ENCODE measurements around the gene ST6GALNAC4.
A peak's percentile ranks its signal among the peaks of the same experiment; 100 is the strongest.

Gene ST6GALNAC4

DNA sequence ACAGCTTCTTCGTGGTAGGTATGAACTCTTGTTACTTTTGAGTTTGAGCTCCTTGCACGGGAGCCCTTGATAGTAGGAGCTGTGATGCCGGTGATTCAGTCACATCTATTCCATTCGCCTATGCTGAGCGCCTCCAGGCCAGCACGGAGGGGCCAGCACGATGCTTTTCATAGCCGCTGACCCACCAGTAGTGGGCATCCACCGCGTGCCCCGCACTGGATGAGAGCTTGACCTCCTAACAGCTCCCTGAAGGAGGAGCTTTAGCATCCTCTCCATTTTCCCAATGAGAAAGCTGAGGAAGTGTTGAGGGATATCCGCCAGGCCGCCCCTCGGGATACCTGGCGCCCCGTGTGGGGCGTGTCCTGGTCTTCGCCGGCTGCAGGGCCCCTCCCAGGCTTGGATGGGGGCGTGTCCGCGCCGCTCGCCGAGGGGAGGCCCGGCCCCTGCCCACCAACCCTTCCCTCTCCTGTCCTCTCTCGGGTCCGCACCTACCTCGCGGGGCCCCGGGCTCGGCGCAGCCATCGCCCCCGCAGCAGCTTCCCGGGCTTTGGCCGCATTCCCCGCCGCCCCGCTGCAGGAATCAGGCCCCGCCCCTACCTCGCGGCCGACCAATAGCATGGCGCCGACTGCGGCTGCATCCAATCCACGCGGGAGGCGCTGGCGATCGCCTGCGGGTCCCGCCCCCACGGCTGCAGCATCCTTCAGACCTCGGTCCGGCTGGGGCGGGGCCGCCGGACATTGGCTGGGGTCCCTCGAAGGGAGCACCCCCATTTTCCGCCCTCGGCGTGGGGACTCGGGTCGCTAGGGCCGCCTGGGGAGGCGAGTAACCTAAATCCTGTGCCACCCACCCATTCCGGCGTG is 13.6 kb upstream of the ST6GALNAC4 start, which contains the start of gene PIP5KL1:
Gene PIP5KL1, minus strand, starts transcription at position 547 of the 861 bp plus-strand sequence. Its CDS starts 25 bp downstream, at position 522.
- peak within 1 kb of the TSS; percentile 54 for H3K4me3 ChIP-seq (ENCODE audit: low read length)
- H2AFZ ChIP-seq (ENCODE audit: low read depth, low read length) = peak within 1 kb of the TSS; percentile 70
- peaks cover 34% of the 10 kb centered on the region for H3K27me3 ChIP-seq (ENCODE audit: insufficient read depth, low read length)

DNA sequence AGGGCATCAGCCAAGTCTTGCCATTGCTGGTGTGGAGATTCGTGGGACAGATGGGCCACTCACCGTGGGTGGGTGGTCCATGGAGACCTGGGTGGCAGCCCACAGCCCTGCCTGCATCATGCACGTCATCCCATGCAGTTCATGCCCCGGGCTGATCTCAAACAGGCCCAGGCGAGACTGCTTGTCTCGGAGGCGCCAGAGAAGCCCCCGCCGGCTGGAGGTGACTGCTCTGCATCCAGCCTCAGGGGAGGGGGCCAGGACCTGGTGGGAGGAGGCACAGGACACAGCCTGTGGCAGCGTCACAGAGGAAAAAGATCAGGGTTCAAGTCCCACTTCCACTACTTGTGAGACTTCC is 12.8 kb upstream of the ST6GALNAC4 start:
- Histone ChIP-seq H3K36me3 (ENCODE audit: insufficient read depth, low read length) (no peaks in the 10 kb centered on the region), H3K4me1 (ENCODE audit: insufficient read depth, low read length) (peaks cover 17% of the 10 kb centered on the region), H3K4me3 (ENCODE audit: low read length) (no peak overlapping the region), H3K9me3 (ENCODE audit: low read length) (no peaks in the 10 kb centered on the region), H3K27me3 (ENCODE audit: insufficient read depth, low read length) (peaks cover 40% of the 10 kb centered on the region), H2AFZ (ENCODE audit: low read depth, low read length) (no peak overlapping the region)

More for the DNA sequence above, 13.6 kb upstream of the ST6GALNAC4 start, which contains the start of gene PIP5KL1:
- Histone ChIP-seq H3K36me3 (ENCODE audit: insufficient read depth, low read length) (peaks cover 4% of the 10 kb centered on the region), H3K4me1 (ENCODE audit: insufficient read depth, low read length) (peaks cover 18% of the 10 kb centered on the region), H3K9me3 (ENCODE audit: low read length) (no peaks in the 10 kb centered on the region)

DNA sequence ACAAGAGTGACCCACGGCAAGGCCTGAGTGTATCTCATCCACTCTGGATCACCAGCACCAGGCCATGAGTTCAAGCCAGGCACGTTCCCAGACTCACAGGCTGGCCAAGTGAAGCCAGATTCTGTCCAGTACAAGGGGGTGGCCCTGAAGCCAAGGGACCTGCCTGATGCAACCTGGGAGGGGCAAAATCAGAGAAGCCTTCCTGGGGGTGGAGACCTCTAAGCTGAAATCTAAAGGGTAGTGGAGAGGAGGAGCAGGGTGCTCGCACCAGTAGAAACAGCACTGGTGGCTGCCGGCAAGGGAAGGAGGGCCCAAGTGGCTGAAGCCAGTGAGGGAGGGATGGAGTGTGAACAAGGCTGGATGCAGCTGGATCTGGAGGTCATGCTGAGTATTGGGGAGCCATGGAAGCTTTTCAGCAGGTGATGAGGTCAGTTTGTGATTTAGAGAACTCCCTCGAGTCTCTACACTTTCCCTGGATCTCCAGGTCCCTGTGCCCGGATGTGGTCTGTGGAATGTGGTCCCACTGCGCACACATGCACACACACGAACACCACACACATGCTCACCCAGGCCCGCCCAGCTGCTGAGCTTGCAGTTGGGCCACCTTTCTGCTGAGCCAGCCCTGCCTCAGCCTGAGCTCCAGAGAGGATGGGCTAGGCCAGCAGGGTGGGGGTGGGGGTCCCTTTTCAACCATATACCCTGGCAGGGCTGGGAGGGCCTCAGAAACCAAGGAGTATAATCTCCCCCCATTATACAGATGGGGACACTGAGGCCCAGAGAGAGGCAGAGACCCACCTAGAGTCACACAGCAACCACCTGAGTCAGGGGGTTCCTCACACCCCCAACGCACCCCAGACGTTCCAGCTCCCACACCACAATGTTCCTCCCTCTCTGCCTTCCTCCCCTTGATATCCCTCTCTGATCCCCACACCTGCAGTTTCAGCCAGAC is 12.1 kb upstream of the ST6GALNAC4 start:
- Histone ChIP-seq H3K27me3 (ENCODE audit: insufficient read depth, low read length) (peaks cover 40% of the 10 kb centered on the region), H3K4me1 (ENCODE audit: insufficient read depth, low read length) (peaks cover 17% of the 10 kb centered on the region), H3K4me3 (ENCODE audit: low read length) (no peak overlapping the region), H3K9me3 (ENCODE audit: low read length) (no peaks in the 10 kb centered on the region), H3K36me3 (ENCODE audit: insufficient read depth, low read length) (no peaks in the 10 kb centered on the region), H2AFZ (ENCODE audit: low read depth, low read length) (no peak overlapping the region)

DNA sequence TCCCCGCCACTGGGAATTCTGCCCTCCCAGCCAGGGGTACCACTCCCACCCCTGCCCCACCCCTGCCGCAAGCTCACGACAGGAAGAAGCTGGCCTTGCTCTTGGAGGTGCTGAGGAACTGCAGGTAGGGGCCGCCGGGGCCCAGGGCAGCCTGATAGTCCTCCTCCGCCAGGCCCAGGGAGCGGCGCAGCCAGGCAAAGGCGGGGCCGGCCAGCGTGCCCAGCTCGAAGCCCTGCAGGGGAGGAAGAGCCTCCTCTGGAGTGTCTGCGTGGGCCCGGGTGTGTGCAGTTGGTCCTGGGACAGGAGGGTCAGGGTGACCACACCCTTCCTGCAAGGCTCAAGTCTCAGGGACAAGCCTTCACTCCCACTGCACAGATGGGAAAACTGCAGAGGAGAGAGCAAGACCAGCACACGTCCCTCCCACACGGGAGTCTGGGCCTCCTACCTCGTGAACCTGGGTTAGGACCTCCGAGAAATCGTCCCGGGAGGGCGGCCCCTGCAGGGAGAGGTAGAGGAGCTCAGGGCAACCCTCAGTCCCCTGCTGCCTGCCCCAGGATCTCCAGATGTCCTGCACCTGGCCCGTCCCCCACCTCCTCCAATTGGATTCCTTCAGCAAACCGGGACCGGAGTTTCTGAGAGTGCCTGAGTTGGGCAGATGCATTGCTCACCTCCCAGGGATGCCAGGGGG is 11.3 kb upstream of the ST6GALNAC4 start:
- Histone ChIP-seq H3K4me3 (ENCODE audit: low read length) (no peak overlapping the region), H3K4me1 (ENCODE audit: insufficient read depth, low read length) (peaks cover 17% of the 10 kb centered on the region), H3K9me3 (ENCODE audit: low read length) (no peaks in the 10 kb centered on the region), H3K36me3 (ENCODE audit: insufficient read depth, low read length) (no peaks in the 10 kb centered on the region), H2AFZ (ENCODE audit: low read depth, low read length) (no peak overlapping the region), H3K27me3 (ENCODE audit: insufficient read depth, low read length) (peaks cover 42% of the 10 kb centered on the region)

DNA sequence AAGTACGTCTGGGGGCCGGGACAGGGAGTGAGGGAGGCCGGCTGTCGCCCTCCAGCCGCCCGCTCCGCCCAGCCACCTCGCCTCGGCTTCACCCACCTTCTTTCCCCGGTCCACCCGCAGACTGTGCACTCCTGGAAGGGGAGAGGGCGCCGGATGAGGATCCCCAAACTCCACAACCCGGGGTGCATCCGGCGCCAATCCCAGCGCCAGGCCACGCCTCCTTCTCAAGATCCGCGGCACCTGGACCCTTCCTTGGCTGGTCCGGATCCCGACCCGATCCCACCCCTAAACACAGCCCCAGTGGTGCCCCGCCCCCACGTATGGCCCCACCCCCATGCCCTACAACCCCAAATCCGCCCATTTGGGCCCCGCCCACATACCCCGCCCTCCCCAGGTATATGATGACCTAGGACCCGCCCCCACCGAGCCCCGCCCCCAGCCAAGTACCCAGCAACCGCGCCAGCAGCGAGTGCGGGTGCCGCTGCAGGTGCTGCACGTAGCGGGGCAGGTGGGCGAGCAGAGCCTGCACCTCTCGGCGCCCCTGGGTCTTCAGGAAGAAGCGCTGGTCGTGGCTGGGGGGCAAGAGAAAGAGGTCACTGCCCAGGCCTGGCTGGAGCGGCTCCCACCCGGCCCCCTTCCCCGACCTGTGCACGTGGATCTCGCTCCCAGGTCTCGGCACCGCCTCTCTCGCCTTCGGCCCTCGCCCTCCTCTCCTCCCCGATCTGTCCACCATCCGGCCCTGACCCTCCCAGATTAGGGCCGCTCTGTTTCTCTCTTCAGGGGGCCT is 10.6 kb upstream of the ST6GALNAC4 start:
- Histone ChIP-seq H3K9me3 (ENCODE audit: low read length) (no peaks in the 10 kb centered on the region), H2AFZ (ENCODE audit: low read depth, low read length) (no peak overlapping the region), H3K4me3 (ENCODE audit: low read length) (no peak overlapping the region), H3K4me1 (ENCODE audit: insufficient read depth, low read length) (peaks cover 17% of the 10 kb centered on the region), H3K36me3 (ENCODE audit: insufficient read depth, low read length) (no peaks in the 10 kb centered on the region), H3K27me3 (ENCODE audit: insufficient read depth, low read length) (peaks cover 42% of the 10 kb centered on the region)

DNA sequence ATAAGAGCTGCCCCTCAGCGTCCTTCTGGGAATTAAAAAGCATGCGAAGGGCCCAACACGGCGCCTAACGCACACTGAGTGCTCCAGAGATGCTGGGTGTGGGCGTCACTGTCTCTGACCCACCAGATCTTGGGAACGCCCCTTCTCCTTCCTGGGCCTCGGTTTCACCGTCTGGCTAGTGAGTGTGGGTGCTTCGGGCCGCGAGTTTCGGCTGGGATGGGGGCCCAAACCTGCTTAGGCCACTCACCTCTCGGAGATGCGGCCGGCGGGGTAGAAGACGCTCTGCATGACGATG is 10.0 kb upstream of the ST6GALNAC4 start:
- H2AFZ ChIP-seq (ENCODE audit: low read depth, low read length) = no peak overlapping the region
- H3K27me3 ChIP-seq (ENCODE audit: insufficient read depth, low read length) = peaks cover 42% of the 10 kb centered on the region
- H3K4me3 ChIP-seq (ENCODE audit: low read length) = no peak overlapping the region
- no peaks in the 10 kb centered on the region for H3K36me3 ChIP-seq (ENCODE audit: insufficient read depth, low read length)
- H3K4me1 ChIP-seq (ENCODE audit: insufficient read depth, low read length) = peaks cover 17% of the 10 kb centered on the region
- no peaks in the 10 kb centered on the region for H3K9me3 ChIP-seq (ENCODE audit: low read length)

DNA sequence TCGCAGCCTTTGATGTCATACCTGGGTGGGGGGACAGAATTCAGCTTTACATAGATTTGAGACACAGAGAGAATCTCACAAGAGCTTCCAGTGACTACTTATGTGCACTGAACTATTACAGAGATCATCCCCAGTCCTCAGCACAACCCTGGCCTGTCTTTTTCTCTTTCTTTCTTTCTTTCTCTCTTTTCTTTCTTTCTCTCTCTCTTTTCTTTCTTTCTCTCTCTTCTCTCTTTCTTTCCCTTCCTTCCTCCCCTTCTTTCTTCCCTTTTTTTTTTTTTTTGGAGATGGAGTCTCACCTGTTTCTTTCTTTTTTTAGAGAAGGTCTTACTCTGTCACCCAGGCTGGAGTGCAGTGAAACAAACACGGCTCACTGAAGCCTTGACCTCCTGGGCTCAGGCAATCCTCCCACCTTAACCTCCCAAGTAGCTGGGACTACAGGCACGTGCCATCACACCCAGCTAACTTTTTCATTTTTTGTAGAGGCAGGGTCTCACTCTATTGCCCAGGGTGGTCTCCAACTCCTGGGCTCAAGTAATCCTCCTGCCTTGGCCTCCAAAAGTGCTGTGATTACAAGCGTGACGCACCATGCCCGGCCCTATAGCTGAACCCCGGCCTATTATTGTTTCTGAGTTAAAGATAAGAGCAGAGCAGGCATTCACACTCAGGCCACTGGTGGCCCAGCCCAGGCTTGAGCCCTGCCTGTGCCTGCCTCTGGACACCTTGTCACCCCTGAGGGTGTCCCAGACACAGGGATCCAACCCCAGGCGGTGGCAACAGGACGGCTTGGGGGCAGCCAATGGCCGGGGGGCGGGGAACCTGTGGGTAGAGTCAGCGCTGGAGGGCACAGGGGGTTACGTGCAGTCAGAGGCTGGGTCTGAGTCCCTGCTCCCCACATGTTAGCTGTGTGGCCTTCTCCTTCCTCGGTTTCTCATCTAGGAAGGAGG is 9.4 kb upstream of the ST6GALNAC4 start:
- Histone ChIP-seq H3K4me1 (ENCODE audit: insufficient read depth, low read length) (peaks cover 13% of the 10 kb centered on the region), H3K36me3 (ENCODE audit: insufficient read depth, low read length) (no peaks in the 10 kb centered on the region), H3K27me3 (ENCODE audit: insufficient read depth, low read length) (peaks cover 42% of the 10 kb centered on the region), H3K4me3 (ENCODE audit: low read length) (no peak overlapping the region), H2AFZ (ENCODE audit: low read depth, low read length) (no peak overlapping the region), H3K9me3 (ENCODE audit: low read length) (no peaks in the 10 kb centered on the region)

DNA sequence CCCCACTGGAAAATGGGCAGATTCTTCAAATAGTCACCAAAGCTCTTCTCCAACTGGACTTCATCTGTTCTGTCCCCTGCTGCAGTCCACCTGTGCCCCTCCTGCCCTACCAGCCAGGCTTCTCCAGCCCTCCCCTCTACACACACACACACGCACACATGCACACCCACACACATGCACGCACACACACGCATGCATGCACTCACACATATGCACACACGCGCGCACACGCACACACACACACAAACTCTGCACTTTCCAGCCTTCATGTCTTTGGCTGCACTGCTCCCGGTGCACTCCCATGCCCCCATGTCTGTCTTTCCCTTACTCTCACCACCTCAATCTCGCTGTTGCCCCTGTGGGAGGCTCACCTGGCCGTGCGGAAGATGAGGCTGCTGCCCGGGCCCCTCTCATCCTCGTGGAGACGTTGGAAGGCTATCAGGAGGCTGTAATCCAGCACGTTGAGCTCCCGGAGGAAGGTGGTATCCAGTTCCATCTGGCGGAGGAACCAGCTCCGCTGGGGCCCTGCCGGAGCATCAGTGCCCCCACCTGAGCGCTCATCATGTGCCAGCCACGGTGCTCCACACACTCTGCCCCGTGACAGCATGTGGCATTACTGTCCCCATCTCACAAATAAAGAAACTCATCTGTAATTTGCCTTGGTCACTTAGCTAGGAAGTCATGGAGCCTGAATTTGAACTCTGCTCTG is 8.0 kb upstream of the ST6GALNAC4 start:
- H3K36me3 ChIP-seq (ENCODE audit: insufficient read depth, low read length) = no peaks in the 10 kb centered on the region
- no peak overlapping the region for H2AFZ ChIP-seq (ENCODE audit: low read depth, low read length)
- no peak overlapping the region for H3K4me3 ChIP-seq (ENCODE audit: low read length)
- H3K9me3 ChIP-seq (ENCODE audit: low read length) = no peaks in the 10 kb centered on the region
- peaks cover 4% of the 10 kb centered on the region for H3K4me1 ChIP-seq (ENCODE audit: insufficient read depth, low read length)
- peaks cover 42% of the 10 kb centered on the region for H3K27me3 ChIP-seq (ENCODE audit: insufficient read depth, low read length)

DNA sequence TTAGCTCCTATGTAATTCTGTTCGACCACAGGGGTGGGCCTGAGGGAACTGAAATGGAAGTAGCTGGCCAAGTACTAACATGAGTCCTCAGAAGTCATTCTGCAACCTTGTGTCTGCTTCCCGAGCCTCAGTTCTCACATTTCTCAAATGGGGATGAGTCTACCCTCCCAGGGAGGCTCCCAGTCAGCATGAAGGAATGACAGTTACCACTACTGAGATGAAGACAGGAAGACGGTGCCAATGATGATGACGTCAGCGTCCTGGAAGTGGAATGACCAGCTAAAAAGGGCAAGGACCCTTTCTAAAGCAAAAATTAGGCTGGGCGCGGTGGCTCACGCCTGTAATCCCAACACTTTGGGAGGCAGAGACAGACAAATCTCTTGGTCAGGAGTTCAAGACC is 6.9 kb upstream of the ST6GALNAC4 start:
- H3K27me3 ChIP-seq (ENCODE audit: insufficient read depth, low read length) = peaks cover 38% of the 10 kb centered on the region
- H3K4me3 ChIP-seq (ENCODE audit: low read length) = no peak overlapping the region
- no peak overlapping the region for H2AFZ ChIP-seq (ENCODE audit: low read depth, low read length)
- no peaks in the 10 kb centered on the region for H3K36me3 ChIP-seq (ENCODE audit: insufficient read depth, low read length)
- H3K4me1 ChIP-seq (ENCODE audit: insufficient read depth, low read length) = peaks cover 4% of the 10 kb centered on the region
- no peaks in the 10 kb centered on the region for H3K9me3 ChIP-seq (ENCODE audit: low read length)

DNA sequence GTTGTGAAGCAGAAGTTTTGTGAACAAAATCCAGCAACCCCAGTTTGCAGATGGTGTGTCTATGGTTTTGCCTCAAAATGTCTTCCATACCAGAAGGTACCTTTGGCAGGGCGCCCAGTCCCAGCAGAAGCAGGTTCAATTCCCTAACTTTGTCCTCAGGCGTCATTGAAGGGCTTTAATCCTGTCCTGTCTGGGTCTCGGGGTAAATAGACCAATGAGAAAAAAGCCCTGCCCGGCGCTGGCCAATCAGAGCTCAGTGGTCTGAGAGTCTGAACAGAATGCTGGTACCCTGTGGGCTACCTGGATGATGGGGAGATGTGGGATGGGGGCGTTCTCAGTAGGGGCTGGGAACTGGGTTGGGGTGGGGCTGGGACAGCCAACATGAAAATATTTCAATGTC is 6.2 kb upstream of the ST6GALNAC4 start:
- no peak overlapping the region for H3K4me3 ChIP-seq (ENCODE audit: low read length)
- H3K36me3 ChIP-seq (ENCODE audit: insufficient read depth, low read length) = no peaks in the 10 kb centered on the region
- H3K9me3 ChIP-seq (ENCODE audit: low read length) = no peaks in the 10 kb centered on the region
- H3K27me3 ChIP-seq (ENCODE audit: insufficient read depth, low read length) = peaks cover 31% of the 10 kb centered on the region
- H2AFZ ChIP-seq (ENCODE audit: low read depth, low read length) = no peak overlapping the region
- H3K4me1 ChIP-seq (ENCODE audit: insufficient read depth, low read length) = peaks cover 7% of the 10 kb centered on the region

DNA sequence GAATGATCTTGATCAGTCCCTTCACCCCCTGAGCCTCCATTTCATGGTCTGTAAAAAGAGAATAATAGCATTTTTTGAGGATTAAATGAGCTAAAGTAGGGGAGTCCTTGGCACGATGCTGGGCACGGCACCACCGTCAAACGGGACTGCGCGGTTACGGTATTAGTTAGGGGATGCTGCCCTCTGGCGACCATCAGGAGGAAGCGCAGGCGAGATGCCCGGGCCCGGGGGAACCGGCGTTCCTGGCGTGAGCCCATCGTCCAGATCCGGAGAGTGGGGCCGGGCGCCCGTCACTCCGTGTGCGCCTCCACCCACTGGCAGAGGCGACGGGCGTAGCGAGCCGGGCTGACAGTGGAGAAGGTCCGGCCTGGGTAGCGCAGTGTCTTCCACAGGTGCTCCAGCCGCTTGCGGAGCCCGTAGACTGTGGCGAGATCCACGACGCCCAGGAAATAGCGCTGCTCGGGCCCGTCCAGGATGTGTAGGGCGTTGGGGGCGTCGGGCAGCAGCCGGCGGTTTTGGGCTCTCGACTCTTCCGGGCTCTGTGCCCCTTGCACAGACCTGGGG is 4.8 kb upstream of the ST6GALNAC4 start:
- peaks cover 5% of the 10 kb centered on the region for H3K4me1 ChIP-seq (ENCODE audit: insufficient read depth, low read length)
- H3K36me3 ChIP-seq (ENCODE audit: insufficient read depth, low read length) = no peaks in the 10 kb centered on the region
- H2AFZ ChIP-seq (ENCODE audit: low read depth, low read length) = no peak overlapping the region
- no peak overlapping the region for H3K4me3 ChIP-seq (ENCODE audit: low read length)
- H3K27me3 ChIP-seq (ENCODE audit: insufficient read depth, low read length) = peaks cover 19% of the 10 kb centered on the region
- no peaks in the 10 kb centered on the region for H3K9me3 ChIP-seq (ENCODE audit: low read length)
